ENCODE measurements around the gene HEPN1.

The HEPN1 gene

GRCh38 chr11:124875943-124876817, 42.9 kb upstream of the HEPN1 start (continued):
- TF ChIP-seq ZNF169 (tag by site-specific recombination; IDR thresholded peaks at IDR 0.05) (no peak), ZNF501 (tag by site-specific recombination; IDR thresholded peaks at IDR 0.05) (peak; percentile 82), ZNF623 (tag by site-specific recombination; IDR thresholded peaks at IDR 0.05) (no peak), ZNF549 (tag by site-specific recombination; IDR thresholded peaks at IDR 0.05) (no peak), ZBTB8A (tag by site-specific recombination; IDR thresholded peaks at IDR 0.05) (peak; percentile 98), ZNF629 (tag by site-specific recombination; IDR thresholded peaks at IDR 0.05) (peak; percentile 79), ZNF785 (tag by site-specific recombination; IDR thresholded peaks at IDR 0.05) (peak; percentile 71; the same call in 1 of the 2 replicates), KLF10 (tag by site-specific recombination; IDR thresholded peaks at IDR 0.05) (0 out of 2 replicates have a peak, but pooled peaks have one; percentile 14), ZNF560 (tag by site-specific recombination; IDR thresholded peaks at IDR 0.05; ENCODE audit: borderline replicate concordance) (no peak), SP2 (tag by site-specific recombination; IDR thresholded peaks at IDR 0.05) (peak; percentile 89), ZNF600 (tag by site-specific recombination; IDR thresholded peaks at IDR 0.05) (peak; percentile 87), OSR2 (tag by site-specific recombination; IDR thresholded peaks at IDR 0.05) (no peak), KLF1 (tag by site-specific recombination; IDR thresholded peaks at IDR 0.05) (peak; percentile 43; the same call in 1 of the 2 replicates), ZNF398 (tag by site-specific recombination; IDR thresholded peaks at IDR 0.05) (peak; percentile 68), ZNF16 (tag by site-specific recombination; IDR thresholded peaks at IDR 0.05; ENCODE audit: low read depth) (no peak), ZEB2 (tag by site-specific recombination; IDR thresholded peaks at IDR 0.05) (peak; percentile 86), ZNF580 (tag by site-specific recombination; IDR thresholded peaks at IDR 0.05) (no peak), ZSCAN30 (tag by site-specific recombination; IDR thresholded peaks at IDR 0.05) (peak; percentile 87), ZNF660 (tag by site-specific recombination; IDR thresholded peaks at IDR 0.05) (peak; percentile 81), ZNF335 (tag by site-specific recombination; conservative IDR thresholded peaks at IDR 0.05) (peak; percentile 86), GLIS1 (tag by site-specific recombination; IDR thresholded peaks at IDR 0.05) (peak; percentile 70), PBX3 (CRISPR knock-in tag; IDR thresholded peaks at IDR 0.05) (peak; percentile 83; the same call in 1 of the 2 replicates), KLF16 (tag by site-specific recombination; IDR thresholded peaks at IDR 0.05) (no peak), ZSCAN5A (tag by site-specific recombination; IDR thresholded peaks at IDR 0.05) (0 out of 2 replicates have a peak, but pooled peaks have one; percentile 64), SP3 (tag by site-specific recombination; IDR thresholded peaks at IDR 0.05) (peak; percentile 94), ZNF2 (tag by site-specific recombination; IDR thresholded peaks at IDR 0.05) (peak; percentile 58; the same call in 1 of the 2 replicates)
- TF ChIP-seq, protein P1, sequence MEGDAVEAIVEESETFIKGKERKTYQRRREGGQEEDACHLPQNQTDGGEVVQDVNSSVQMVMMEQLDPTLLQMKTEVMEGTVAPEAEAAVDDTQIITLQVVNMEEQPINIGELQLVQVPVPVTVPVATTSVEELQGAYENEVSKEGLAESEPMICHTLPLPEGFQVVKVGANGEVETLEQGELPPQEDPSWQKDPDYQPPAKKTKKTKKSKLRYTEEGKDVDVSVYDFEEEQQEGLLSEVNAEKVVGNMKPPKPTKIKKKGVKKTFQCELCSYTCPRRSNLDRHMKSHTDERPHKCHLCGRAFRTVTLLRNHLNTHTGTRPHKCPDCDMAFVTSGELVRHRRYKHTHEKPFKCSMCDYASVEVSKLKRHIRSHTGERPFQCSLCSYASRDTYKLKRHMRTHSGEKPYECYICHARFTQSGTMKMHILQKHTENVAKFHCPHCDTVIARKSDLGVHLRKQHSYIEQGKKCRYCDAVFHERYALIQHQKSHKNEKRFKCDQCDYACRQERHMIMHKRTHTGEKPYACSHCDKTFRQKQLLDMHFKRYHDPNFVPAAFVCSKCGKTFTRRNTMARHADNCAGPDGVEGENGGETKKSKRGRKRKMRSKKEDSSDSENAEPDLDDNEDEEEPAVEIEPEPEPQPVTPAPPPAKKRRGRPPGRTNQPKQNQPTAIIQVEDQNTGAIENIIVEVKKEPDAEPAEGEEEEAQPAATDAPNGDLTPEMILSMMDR (tag by site-specific recombination; IDR thresholded peaks at IDR 0.05): peak; percentile 81
- TF ChIP-seq, protein P2, sequence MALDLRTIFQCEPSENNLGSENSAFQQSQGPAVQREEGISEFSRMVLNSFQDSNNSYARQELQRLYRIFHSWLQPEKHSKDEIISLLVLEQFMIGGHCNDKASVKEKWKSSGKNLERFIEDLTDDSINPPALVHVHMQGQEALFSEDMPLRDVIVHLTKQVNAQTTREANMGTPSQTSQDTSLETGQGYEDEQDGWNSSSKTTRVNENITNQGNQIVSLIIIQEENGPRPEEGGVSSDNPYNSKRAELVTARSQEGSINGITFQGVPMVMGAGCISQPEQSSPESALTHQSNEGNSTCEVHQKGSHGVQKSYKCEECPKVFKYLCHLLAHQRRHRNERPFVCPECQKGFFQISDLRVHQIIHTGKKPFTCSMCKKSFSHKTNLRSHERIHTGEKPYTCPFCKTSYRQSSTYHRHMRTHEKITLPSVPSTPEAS (tag by site-specific recombination; IDR thresholded peaks at IDR 0.05): no peak; the same call in 1 of the 2 replicates
- TF ChIP-seq, protein P3, sequence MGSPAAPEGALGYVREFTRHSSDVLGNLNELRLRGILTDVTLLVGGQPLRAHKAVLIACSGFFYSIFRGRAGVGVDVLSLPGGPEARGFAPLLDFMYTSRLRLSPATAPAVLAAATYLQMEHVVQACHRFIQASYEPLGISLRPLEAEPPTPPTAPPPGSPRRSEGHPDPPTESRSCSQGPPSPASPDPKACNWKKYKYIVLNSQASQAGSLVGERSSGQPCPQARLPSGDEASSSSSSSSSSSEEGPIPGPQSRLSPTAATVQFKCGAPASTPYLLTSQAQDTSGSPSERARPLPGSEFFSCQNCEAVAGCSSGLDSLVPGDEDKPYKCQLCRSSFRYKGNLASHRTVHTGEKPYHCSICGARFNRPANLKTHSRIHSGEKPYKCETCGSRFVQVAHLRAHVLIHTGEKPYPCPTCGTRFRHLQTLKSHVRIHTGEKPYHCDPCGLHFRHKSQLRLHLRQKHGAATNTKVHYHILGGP (tag by site-specific recombination; IDR thresholded peaks at IDR 0.05): no peak
- TF ChIP-seq, protein P4, sequence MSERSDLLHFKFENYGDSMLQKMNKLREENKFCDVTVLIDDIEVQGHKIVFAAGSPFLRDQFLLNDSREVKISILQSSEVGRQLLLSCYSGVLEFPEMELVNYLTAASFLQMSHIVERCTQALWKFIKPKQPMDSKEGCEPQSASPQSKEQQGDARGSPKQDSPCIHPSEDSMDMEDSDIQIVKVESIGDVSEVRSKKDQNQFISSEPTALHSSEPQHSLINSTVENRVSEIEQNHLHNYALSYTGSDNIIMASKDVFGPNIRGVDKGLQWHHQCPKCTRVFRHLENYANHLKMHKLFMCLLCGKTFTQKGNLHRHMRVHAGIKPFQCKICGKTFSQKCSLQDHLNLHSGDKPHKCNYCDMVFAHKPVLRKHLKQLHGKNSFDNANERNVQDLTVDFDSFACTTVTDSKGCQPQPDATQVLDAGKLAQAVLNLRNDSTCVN (tag by site-specific recombination; optimal IDR thresholded peaks at IDR 0.05): peak; percentile 79
